H1 (cell line): ENCODE measurements around the gene MBD5.

Experiments used
- CHD2 ChIP-seq: IDR thresholded peaks from 2 replicates; pipeline ENCODE4 v1.6.1; 2012; ENCODE audit warnings: low read length, improper control_type of control experiment
- EP300 ChIP-seq, 2 experiments: IDR thresholded peaks; 1 replicate in 1 of 2; 2 replicates in 1 of 2; pipeline ENCODE4 v1.6.1; 2011 to 2012; ENCODE audit warnings: low read depth in 2 of 2, low read length in 2 of 2, mild to moderate bottlenecking in 2 of 2, borderline replicate concordance in 1 of 2, inconsistent platforms in 1 of 2, moderate library complexity in 1 of 2
- POLR2A ChIP-seq, 2 experiments: IDR thresholded peaks; 1 replicate in 1 of 2; 2 replicates in 1 of 2; pipeline ENCODE4 v1.6.1; 2011; ENCODE audit warnings: low read depth in 2 of 2, low read length in 2 of 2, mild to moderate bottlenecking in 2 of 2; ENCODE audit errors: control extremely low read depth in 1 of 2
- RAD21 ChIP-seq, 2 experiments: IDR thresholded peaks in 1 of 2; conservative IDR thresholded peaks in 1 of 2; 2 replicates each; pipeline ENCODE4 v1.6.1; 2011; ENCODE audit warnings: low read depth in 2 of 2, low read length in 2 of 2, improper control_type of control experiment in 1 of 2, inconsistent platforms in 1 of 2, mild to moderate bottlenecking in 1 of 2, moderate library complexity in 1 of 2
- RXRA ChIP-seq: IDR thresholded peaks from 2 replicates; pipeline ENCODE4 v1.6.1; 2011; ENCODE audit warnings: low read depth, mild to moderate bottlenecking, low read length, moderate library complexity; ENCODE audit not compliant: insufficient read depth
- TBP ChIP-seq: IDR thresholded peaks from 2 replicates; pipeline ENCODE4 v1.6.1; 2011; ENCODE audit warnings: low read depth, low read length, improper control_type of control experiment
- TF ChIP-seq, protein P1 (sequence below), 3 experiments: IDR thresholded peaks; 1 replicate in 2 of 3; 2 replicates in 1 of 3; pipeline versions ENCODE4 v1.5.1 to v1.6.1; 2011; ENCODE audit warnings: low read length in 3 of 3, mild to moderate bottlenecking in 3 of 3, inconsistent platforms in 2 of 3, low read depth in 1 of 3, moderate library complexity in 1 of 3; ENCODE audit not compliant: insufficient read depth in 1 of 3; ENCODE audit errors: control extremely low read depth in 1 of 3
- TF ChIP-seq, protein P2 (sequence below): IDR thresholded peaks from 2 replicates; pipeline ENCODE4 v1.6.1; 2012; ENCODE audit warnings: inconsistent platforms
- TF ChIP-seq, protein P3 (sequence below): IDR thresholded peaks from 2 replicates; pipeline ENCODE4 v1.6.1; 2011; ENCODE audit warnings: low read length, improper control_type of control experiment

DNA sequence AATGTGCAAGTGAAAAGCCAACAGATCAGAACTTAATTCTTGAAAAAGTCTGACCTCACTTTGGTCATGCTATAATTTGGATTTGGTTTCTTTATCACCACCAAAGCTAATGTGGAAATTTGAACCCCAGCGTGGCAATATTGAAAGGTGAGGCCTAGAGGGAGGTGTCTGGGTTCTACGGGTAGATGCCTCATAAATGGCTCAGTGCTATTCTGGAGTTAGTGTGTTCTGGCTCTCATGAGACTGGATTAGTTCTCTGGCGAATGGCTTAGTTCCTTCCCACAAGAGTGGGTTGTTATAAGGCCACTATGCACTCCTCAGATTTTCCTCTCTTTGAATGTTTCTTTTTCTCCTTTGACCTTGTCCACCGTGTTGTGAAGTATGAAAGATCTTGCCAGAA lies 22.7 kb upstream of the MBD5 start:
- TF ChIP-seq, protein P1, sequence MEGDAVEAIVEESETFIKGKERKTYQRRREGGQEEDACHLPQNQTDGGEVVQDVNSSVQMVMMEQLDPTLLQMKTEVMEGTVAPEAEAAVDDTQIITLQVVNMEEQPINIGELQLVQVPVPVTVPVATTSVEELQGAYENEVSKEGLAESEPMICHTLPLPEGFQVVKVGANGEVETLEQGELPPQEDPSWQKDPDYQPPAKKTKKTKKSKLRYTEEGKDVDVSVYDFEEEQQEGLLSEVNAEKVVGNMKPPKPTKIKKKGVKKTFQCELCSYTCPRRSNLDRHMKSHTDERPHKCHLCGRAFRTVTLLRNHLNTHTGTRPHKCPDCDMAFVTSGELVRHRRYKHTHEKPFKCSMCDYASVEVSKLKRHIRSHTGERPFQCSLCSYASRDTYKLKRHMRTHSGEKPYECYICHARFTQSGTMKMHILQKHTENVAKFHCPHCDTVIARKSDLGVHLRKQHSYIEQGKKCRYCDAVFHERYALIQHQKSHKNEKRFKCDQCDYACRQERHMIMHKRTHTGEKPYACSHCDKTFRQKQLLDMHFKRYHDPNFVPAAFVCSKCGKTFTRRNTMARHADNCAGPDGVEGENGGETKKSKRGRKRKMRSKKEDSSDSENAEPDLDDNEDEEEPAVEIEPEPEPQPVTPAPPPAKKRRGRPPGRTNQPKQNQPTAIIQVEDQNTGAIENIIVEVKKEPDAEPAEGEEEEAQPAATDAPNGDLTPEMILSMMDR (IDR thresholded peaks at IDR 0.05; ENCODE audit: control extremely low read depth in 1 of 3, insufficient read depth in 1 of 3, low read depth in 1 of 3, low read length in 3 of 3) = no peak
- TF ChIP-seq POLR2A (IDR thresholded peaks at IDR 0.05; ENCODE audit: control extremely low read depth in 1 of 2, low read depth in 2 of 2, low read length in 2 of 2) (no peak), RXRA (no peak), EP300 (IDR thresholded peaks at IDR 0.05; ENCODE audit: borderline replicate concordance in 1 of 2, low read depth in 2 of 2, low read length in 2 of 2) (no peak), RAD21 (IDR thresholded peaks at IDR 0.05 in 1 of 2, conservative IDR thresholded peaks at IDR 0.05 in 1 of 2; ENCODE audit: low read depth in 2 of 2, low read length in 2 of 2) (no peak), TBP (no peak), CHD2 (no peak)
- TF ChIP-seq, protein P2, sequence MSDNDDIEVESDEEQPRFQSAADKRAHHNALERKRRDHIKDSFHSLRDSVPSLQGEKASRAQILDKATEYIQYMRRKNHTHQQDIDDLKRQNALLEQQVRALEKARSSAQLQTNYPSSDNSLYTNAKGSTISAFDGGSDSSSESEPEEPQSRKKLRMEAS = no peak
- TF ChIP-seq, protein P3, sequence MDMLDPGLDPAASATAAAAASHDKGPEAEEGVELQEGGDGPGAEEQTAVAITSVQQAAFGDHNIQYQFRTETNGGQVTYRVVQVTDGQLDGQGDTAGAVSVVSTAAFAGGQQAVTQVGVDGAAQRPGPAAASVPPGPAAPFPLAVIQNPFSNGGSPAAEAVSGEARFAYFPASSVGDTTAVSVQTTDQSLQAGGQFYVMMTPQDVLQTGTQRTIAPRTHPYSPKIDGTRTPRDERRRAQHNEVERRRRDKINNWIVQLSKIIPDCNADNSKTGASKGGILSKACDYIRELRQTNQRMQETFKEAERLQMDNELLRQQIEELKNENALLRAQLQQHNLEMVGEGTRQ = no peak
